Measurements from ENCODE around the gene BLNK. TPM values are rescaled to one million over a fixed set of nuclear protein-coding genes. Genes with fewer than 3 reads are reported as not detected.
A peak's percentile ranks its signal among the peaks of the same experiment; 100 is the strongest.

The BLNK gene
- total RNA-seq, 1 donor from 2014 or later: 7.1 TPM

- no peak for DNase-seq (ENCODE audit: low spot score in 2 of 2, unreplicated experiment in 2 of 2)
- Mint-ChIP-seq H3K36me3 (no peaks in the 10 kb centered on the region), H3K4me3 (no peak overlapping the region), H3K27ac (no peak overlapping the region), H3K27me3 (ENCODE audit: low read depth) (no peaks in the 10 kb centered on the region), H3K4me1 (no peaks in the 10 kb centered on the region), H3K9me3 (no peaks in the 10 kb centered on the region)
- TF ChIP-seq CTCF (IDR thresholded peaks at IDR 0.05; ENCODE audit: unreplicated experiment): no peak
Measured at GRCh38 chr10:96230527-96230926, 40.8 kb downstream of the BLNK start.

GRCh38 chr10:96229568-96230030, 41.8 kb downstream of the BLNK start:
- peak; percentile 64 to 79 for DNase-seq (ENCODE audit: low spot score in 2 of 2, unreplicated experiment in 2 of 2)
- no peaks in the 10 kb centered on the region for H3K27me3 Mint-ChIP-seq (ENCODE audit: low read depth)
- no peak overlapping the region for H3K27ac Mint-ChIP-seq
- H3K36me3 Mint-ChIP-seq: no peaks in the 10 kb centered on the region
- no peaks in the 10 kb centered on the region for H3K4me1 Mint-ChIP-seq
- no peak overlapping the region for H3K4me3 Mint-ChIP-seq
- H3K9me3 Mint-ChIP-seq: no peaks in the 10 kb centered on the region
- peak; percentile 77 for TF ChIP-seq CTCF (IDR thresholded peaks at IDR 0.05; ENCODE audit: unreplicated experiment)

DNA sequence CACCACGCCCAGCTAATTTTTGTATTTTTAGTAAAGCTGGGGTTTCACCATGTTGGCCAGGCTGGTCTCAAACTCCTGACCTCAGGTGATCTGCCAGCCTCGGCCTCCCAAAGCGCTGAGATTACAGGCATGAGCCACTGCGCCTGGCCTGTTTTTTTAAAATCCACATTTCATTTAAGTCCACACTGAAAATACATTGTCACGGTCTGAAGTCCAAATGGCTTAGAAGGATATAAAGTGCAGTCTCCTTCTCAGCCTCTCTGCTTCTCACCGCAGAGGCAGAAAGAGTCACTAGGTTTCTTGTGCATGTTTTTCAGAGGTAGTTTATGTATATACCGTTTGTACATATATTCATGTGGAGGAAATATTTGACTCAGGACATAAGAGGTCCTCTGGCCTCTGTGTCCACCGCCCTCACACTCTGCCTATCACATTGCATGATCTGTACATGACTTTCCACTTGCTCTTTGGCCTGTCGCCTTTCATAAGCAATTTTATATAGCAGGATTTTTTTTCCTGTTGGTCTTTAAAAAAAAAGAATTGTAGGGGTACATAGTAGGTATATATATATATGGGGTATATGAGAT, 42.9 kb downstream of the BLNK start:
- no peaks in the 10 kb centered on the region for H3K4me1 Mint-ChIP-seq

DNA sequence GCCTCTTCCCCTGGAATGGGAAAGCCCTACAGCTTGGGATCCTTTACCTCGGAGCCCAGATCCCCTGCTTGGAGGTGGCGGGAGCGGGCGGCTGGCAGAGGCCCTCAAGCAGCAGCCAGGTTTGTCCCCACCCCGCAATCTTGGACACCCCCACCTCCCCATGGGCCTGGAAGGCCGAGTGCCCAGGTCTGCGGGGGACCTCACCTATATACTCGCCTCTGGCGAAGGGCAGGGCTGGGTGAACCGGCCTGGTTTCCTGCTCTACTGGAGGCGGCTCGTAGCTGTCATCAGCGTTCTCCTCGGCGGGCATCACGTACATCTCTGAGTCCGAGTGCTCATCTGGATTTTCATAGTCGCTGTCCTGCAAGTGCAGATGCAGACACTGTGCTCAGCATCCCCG, 44.2 kb downstream of the BLNK start:
- no peaks in the 10 kb centered on the region for H3K36me3 Mint-ChIP-seq
- H3K27me3 Mint-ChIP-seq (ENCODE audit: low read depth): no peaks in the 10 kb centered on the region
- H3K4me3 Mint-ChIP-seq: no peak overlapping the region
- H3K9me3 Mint-ChIP-seq: no peaks in the 10 kb centered on the region
- DNase-seq (ENCODE audit: low spot score in 2 of 2, unreplicated experiment in 2 of 2): no peak
- H3K27ac Mint-ChIP-seq: no peak overlapping the region
- TF ChIP-seq CTCF (IDR thresholded peaks at IDR 0.05; ENCODE audit: unreplicated experiment): no peak
- H3K4me1 Mint-ChIP-seq: no peaks in the 10 kb centered on the region

More for the DNA sequence above, 42.9 kb downstream of the BLNK start:
- Mint-ChIP-seq H3K36me3 (no peaks in the 10 kb centered on the region), H3K27me3 (ENCODE audit: low read depth) (no peaks in the 10 kb centered on the region), H3K4me3 (no peak overlapping the region), H3K9me3 (no peaks in the 10 kb centered on the region), H3K27ac (no peak overlapping the region)
- no peak for TF ChIP-seq CTCF (IDR thresholded peaks at IDR 0.05; ENCODE audit: unreplicated experiment)
- no peak for DNase-seq (ENCODE audit: low spot score in 2 of 2, unreplicated experiment in 2 of 2)

DNA sequence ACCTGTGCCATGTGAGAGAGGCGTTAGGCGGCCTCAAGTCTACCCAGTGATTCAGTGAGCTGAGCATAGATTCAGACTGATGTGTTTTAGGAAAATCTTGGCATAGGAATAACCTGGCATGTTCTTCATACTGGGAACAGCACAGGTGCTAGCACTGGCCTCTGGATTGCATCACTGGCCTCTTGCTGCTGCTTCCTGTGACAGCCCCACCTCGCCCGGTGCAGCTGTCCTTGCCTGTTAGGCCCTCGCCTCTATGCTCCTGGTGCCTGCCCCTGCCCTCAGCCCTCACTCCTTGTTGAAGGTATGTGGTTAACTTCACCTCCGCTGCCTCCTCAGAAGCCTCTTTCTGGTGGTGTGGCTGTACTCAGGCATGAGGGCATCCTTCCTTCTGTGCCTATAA, 46.2 kb downstream of the BLNK start:
- no peaks in the 10 kb centered on the region for H3K36me3 Mint-ChIP-seq
- DNase-seq (ENCODE audit: low spot score in 2 of 2, unreplicated experiment in 2 of 2): no peak
- no peak for TF ChIP-seq CTCF (IDR thresholded peaks at IDR 0.05; ENCODE audit: unreplicated experiment)
- no peaks in the 10 kb centered on the region for H3K27me3 Mint-ChIP-seq (ENCODE audit: low read depth)
- H3K4me3 Mint-ChIP-seq: no peak overlapping the region
- no peaks in the 10 kb centered on the region for H3K9me3 Mint-ChIP-seq
- no peaks in the 10 kb centered on the region for H3K4me1 Mint-ChIP-seq
- no peak overlapping the region for H3K27ac Mint-ChIP-seq

GRCh38 chr10:96222908-96223307, 48.5 kb downstream of the BLNK start:
- H3K4me3 Mint-ChIP-seq: no peak overlapping the region
- no peaks in the 10 kb centered on the region for H3K27me3 Mint-ChIP-seq (ENCODE audit: low read depth)
- no peaks in the 10 kb centered on the region for H3K4me1 Mint-ChIP-seq
- no peak for DNase-seq (ENCODE audit: low spot score in 2 of 2, unreplicated experiment in 2 of 2)
- H3K27ac Mint-ChIP-seq: no peak overlapping the region
- H3K36me3 Mint-ChIP-seq: no peaks in the 10 kb centered on the region
- no peaks in the 10 kb centered on the region for H3K9me3 Mint-ChIP-seq
- TF ChIP-seq CTCF (IDR thresholded peaks at IDR 0.05; ENCODE audit: unreplicated experiment): no peak
